Smooth muscle cell of bladder (primary cell): ENCODE data around the gene RABL3. TPM values are rescaled to one million over a fixed set of nuclear protein-coding genes. Genes with fewer than 3 reads are reported as not detected.

Source experiments
- total RNA-seq: library from RNA; depleted of rRNA; stranded (reverse); fragments of >200 nt; gene quantifications from 2 replicates; pipeline ENCODE4 v1.2.3, GENCODE V29; 2014

The RABL3 gene
- 12.1 and 18.8 TPM in 2 replicates for total RNA-seq

GRCh38 chr3:120742198-120742848 lies at the start of gene RABL3, which contains the start of gene GTF2E1:
TSS of gene RABL3 (minus strand) at chr3:120742516. CDS start at chr3:120742507, 9 bp downstream.
TSS of gene GTF2E1 (plus strand) at chr3:120742744. CDS start at chr3:120750553, 7,809 bp downstream.

GRCh38 chr3:120682095-120682681 lies 60.1 kb downstream of the RABL3 start, which contains the start of gene HGD:
TSS of gene HGD (minus strand) at chr3:120682239. CDS start at chr3:120682111, 128 bp downstream.

Other genes starting within 250 kb of the RABL3 start
- 36.7 and 36.8 TPM in 2 replicates for gene NDUFB4, start 146.2 kb downstream of the RABL3 start, total RNA-seq
- gene HGD, start 60.3 kb downstream of the RABL3 start, total RNA-seq = 0.46 and 0.71 TPM in 2 replicates
- gene GTF2E1, start 228 bp upstream of the RABL3 start, total RNA-seq = 21.3 and 22.9 TPM in 2 replicates
- under 0.01 TPM in 1 of 2 replicates, not detected in the other for gene STXBP5L, start 165.7 kb upstream of the RABL3 start, total RNA-seq